GM10266 (cell line): Measurements from ENCODE around the gene CCDC18.

ENCODE experiments used
- DNase-seq: peaks from one replicate; pipeline ENCODE4 v3.0.0; 2012; ENCODE audit errors: extremely low spot score
- TF ChIP-seq, protein P1 (sequence below): IDR thresholded peaks from 2 replicates; pipeline ENCODE4 v1.5.1; 2012; ENCODE audit warnings: mild to moderate bottlenecking, low read depth; ENCODE audit not compliant: control insufficient read depth, insufficient read depth; ENCODE audit errors: missing control alignments

The CCDC18 gene

GRCh38 chr1:93302078-93302477 lies 121.6 kb downstream of the CCDC18 start:
- TF ChIP-seq, protein P1, sequence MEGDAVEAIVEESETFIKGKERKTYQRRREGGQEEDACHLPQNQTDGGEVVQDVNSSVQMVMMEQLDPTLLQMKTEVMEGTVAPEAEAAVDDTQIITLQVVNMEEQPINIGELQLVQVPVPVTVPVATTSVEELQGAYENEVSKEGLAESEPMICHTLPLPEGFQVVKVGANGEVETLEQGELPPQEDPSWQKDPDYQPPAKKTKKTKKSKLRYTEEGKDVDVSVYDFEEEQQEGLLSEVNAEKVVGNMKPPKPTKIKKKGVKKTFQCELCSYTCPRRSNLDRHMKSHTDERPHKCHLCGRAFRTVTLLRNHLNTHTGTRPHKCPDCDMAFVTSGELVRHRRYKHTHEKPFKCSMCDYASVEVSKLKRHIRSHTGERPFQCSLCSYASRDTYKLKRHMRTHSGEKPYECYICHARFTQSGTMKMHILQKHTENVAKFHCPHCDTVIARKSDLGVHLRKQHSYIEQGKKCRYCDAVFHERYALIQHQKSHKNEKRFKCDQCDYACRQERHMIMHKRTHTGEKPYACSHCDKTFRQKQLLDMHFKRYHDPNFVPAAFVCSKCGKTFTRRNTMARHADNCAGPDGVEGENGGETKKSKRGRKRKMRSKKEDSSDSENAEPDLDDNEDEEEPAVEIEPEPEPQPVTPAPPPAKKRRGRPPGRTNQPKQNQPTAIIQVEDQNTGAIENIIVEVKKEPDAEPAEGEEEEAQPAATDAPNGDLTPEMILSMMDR = no peak
- no peak for DNase-seq

GRCh38 chr1:93304716-93305138 lies 124.2 kb downstream of the CCDC18 start:
- DNase-seq = peak; percentile 51
- TF ChIP-seq, protein P1 = peak; percentile 82

DNA sequence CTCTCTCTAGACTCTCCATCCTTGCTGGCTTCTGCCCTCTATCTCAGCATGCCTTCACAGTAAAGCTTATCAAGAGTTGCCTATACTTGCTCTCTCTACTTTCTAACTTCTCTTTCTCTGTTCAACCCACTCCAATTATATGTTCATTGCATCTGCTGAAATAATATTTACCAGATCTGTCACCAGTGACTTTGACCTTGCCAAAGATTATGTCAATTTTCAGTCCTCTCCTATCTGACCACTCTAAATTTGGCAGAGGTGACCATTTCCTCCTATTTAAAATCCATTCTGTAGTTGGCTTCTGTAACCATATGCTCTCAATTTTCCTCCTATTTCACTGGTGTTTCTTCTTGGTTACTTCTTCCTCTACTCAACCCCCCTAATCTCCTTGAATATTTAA lies 126.4 kb downstream of the CCDC18 start:
- DNase-seq = no peak
- TF ChIP-seq, protein P1 = no peak

DNA sequence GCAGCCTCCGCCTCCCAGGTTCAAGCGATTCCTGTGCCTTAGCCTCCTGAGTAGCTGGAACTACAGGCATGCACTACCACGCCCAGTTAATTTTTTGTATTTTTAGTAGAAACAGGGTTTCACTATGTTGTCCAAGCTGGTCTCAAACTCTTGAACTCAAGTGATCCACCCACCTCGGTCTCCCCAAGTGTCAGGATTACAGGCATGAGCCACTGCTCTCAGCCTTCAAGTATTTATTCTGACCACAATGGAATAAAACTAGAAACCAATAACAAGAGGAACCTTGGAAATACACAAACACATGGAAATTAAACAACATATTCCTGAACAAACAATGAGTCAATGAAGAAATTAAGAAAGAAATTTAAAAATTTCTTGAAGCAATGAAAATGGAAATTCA lies 132.5 kb downstream of the CCDC18 start:
- TF ChIP-seq, protein P1 = no peak
- DNase-seq = no peak

DNA sequence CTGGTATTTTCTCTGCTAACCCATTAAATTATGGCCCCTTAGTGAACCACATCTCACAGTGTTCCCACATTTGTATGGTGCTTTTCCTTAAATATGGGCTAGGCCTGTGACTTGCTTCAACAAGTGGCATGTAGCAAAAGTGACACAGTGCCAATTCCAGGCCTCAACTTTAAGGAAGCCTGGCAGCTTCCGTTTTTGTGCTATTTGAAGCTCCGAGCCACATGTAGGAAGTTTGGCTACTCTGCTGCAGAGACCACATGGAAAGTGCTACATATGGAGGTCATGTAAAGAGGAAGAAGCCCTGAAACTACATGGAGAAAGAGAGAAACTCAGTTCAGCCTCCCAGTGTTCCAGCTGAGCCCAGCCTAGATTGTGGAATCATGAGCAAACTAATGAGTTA lies 136.7 kb downstream of the CCDC18 start:
- TF ChIP-seq, protein P1 = no peak

GRCh38 chr1:93317943-93318342 lies 137.4 kb downstream of the CCDC18 start:
- no peak for DNase-seq
- TF ChIP-seq, protein P1 = no peak

More for the DNA sequence above, 136.7 kb downstream of the CCDC18 start:
- DNase-seq = no peak

DNA sequence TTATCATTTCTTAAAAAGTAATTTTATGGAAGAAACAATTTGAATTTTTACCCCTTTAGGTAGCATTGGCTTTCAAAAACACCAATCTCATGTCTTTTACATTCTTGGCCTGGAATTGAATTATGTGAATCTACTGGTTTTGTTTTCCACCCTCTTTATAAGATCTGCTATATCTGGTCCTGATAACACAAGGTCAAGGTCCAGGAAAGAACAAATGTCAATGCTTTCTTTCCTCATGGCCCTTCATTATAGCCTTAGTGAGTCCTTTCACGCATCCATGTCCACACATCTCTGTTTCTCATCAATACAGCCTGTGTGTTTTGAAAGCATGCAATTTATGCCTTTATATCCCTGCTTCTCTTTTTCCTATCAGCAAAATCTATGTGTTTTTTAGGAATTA lies 141.2 kb downstream of the CCDC18 start:
- DNase-seq = no peak
- TF ChIP-seq, protein P1 = no peak
